Osteoblast (primary cell): ENCODE measurements around the gene TTF2. TPM values are rescaled to one million over a fixed set of nuclear protein-coding genes. Genes with fewer than 3 reads are reported as not detected.

Source experiments
- DNase-seq: peaks from one replicate; pipeline ENCODE4 v3.0.0; 2011; ENCODE audit warnings: low spot score, mixed read lengths; ENCODE audit not compliant: insufficient read length; ENCODE audit errors: missing footprints
- H2AFZ ChIP-seq: 2 replicates; pipeline ENCODE4 v1.6.0; 2011; ENCODE audit warnings: mild to moderate bottlenecking, low read length
- H3K27ac ChIP-seq: 2 replicates; pipeline ENCODE4 v1.5.1; 2011; ENCODE audit warnings: mild to moderate bottlenecking, low read depth, low read length, moderate library complexity
- H3K27me3 ChIP-seq: 2 replicates; pipeline ENCODE4 v1.6.0; 2012; ENCODE audit warnings: mild to moderate bottlenecking, control low read depth, inconsistent platforms, low read length, moderate library complexity; ENCODE audit not compliant: insufficient read depth
- H3K36me3 ChIP-seq: 2 replicates; pipeline ENCODE4 v1.5.1; 2011; ENCODE audit warnings: mild to moderate bottlenecking, low read length, control low read depth, moderate library complexity; ENCODE audit not compliant: insufficient read depth
- H3K4me1 ChIP-seq: 2 replicates; pipeline ENCODE4 v1.5.1; 2011; ENCODE audit warnings: mild to moderate bottlenecking, low read length, control low read depth, moderate library complexity; ENCODE audit not compliant: insufficient read depth
- H3K4me2 ChIP-seq: 2 replicates; pipeline ENCODE4 v1.6.0; 2011; ENCODE audit warnings: mild to moderate bottlenecking, low read length; ENCODE audit not compliant: insufficient read depth
- H3K4me3 ChIP-seq: fragments of 200-600 bp; sonication (generic); 3 replicates; pipeline ENCODE4 v1.5.1; 2012; ENCODE audit warnings: mild to moderate bottlenecking, low read length, inconsistent platforms; ENCODE audit not compliant: insufficient read depth
- H3K79me2 ChIP-seq: 2 replicates; pipeline ENCODE4 v1.6.0; 2012; ENCODE audit warnings: mild to moderate bottlenecking, low read length, control low read depth, inconsistent platforms; ENCODE audit not compliant: insufficient read depth
- H3K9me3 ChIP-seq: 2 replicates; pipeline ENCODE4 v1.5.1; 2011; ENCODE audit warnings: low read depth, low read length, control low read depth
- H4K20me1 ChIP-seq: 2 replicates; pipeline ENCODE4 v1.6.0; 2012; ENCODE audit warnings: mild to moderate bottlenecking, low read length, control low read depth; ENCODE audit not compliant: insufficient read depth
- total RNA-seq: library from RNA; depleted of rRNA; stranded (reverse); fragments of >200 nt; gene quantifications from 2 replicates; pipeline ENCODE4 v1.2.3, GENCODE V29; 2012
- TF ChIP-seq, protein P1 (sequence below): IDR thresholded peaks from 2 replicates; pipeline ENCODE4 v1.5.1; 2011; ENCODE audit warnings: mild to moderate bottlenecking, low read depth, low read length, moderate library complexity; ENCODE audit errors: extremely low read depth

Gene TTF2
- total RNA-seq, 1 donor, result 5.4 TPM

DNA sequence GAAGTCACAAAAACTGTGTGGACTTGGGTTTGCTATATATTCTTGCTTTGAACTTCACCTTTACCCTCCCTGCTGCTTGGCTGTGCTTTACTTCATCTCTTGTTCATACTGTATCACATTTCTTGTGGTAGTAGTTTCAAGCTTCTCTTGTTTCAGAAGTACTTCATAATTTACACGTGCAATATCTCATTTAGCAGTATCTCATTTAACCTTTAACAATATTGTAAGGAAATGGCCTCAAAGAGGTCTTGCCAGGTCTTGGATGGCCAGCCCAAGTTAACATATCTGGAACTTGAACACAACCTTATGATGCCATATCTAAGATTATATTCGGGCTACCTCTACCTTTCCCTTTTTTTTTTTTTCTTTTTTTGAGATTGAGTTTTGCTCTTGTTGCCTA is 63.1 kb downstream of the TTF2 start:
- TF ChIP-seq, protein P1, sequence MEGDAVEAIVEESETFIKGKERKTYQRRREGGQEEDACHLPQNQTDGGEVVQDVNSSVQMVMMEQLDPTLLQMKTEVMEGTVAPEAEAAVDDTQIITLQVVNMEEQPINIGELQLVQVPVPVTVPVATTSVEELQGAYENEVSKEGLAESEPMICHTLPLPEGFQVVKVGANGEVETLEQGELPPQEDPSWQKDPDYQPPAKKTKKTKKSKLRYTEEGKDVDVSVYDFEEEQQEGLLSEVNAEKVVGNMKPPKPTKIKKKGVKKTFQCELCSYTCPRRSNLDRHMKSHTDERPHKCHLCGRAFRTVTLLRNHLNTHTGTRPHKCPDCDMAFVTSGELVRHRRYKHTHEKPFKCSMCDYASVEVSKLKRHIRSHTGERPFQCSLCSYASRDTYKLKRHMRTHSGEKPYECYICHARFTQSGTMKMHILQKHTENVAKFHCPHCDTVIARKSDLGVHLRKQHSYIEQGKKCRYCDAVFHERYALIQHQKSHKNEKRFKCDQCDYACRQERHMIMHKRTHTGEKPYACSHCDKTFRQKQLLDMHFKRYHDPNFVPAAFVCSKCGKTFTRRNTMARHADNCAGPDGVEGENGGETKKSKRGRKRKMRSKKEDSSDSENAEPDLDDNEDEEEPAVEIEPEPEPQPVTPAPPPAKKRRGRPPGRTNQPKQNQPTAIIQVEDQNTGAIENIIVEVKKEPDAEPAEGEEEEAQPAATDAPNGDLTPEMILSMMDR, result no peak
- Histone ChIP-seq H3K27me3 (peaks cover 18% of the 10 kb centered on the region), H3K27ac (no peak overlapping the region)

DNA sequence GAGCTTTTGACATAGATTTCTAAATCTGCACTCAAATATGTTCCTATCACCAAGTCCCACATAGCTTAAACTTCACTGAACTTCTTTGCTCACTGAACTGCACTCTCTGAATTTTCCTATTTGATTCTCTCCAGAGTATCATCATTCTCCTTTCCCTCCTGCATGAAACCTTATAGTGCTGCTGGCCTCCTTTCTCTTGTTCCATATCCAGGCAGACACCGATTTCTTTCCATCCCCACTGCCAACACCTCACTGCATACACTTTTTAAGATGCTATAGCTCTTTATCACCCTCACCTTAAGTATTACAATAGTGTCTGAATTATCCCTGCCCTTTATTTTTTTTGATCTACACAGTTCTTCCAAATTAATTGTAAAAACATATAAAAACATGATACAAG is 64.5 kb downstream of the TTF2 start:
- no peak for DNase-seq
- no peak overlapping the region for H3K4me2 ChIP-seq
- no peak overlapping the region for H2AFZ ChIP-seq
- TF ChIP-seq, protein P1, result no peak
- no peaks in the 10 kb centered on the region for H4K20me1 ChIP-seq
- H3K79me2 ChIP-seq, result no peaks in the 10 kb centered on the region
- no peak overlapping the region for H3K4me3 ChIP-seq
- no peaks in the 10 kb centered on the region for H3K36me3 ChIP-seq
- H3K9me3 ChIP-seq, result no peaks in the 10 kb centered on the region
- H3K27me3 ChIP-seq, result peaks cover 18% of the 10 kb centered on the region
- no peak overlapping the region for H3K27ac ChIP-seq
- H3K4me1 ChIP-seq, result peaks cover 13% of the 10 kb centered on the region

More for the DNA sequence above, 63.1 kb downstream of the TTF2 start:
- no peak overlapping the region for H3K4me2 ChIP-seq
- H3K9me3 ChIP-seq, result no peaks in the 10 kb centered on the region
- no peaks in the 10 kb centered on the region for H4K20me1 ChIP-seq
- peaks cover 11% of the 10 kb centered on the region for H3K4me1 ChIP-seq
- H3K4me3 ChIP-seq, result no peak overlapping the region
- no peaks in the 10 kb centered on the region for H3K36me3 ChIP-seq
- DNase-seq, result no peak
- no peak overlapping the region for H2AFZ ChIP-seq
- no peaks in the 10 kb centered on the region for H3K79me2 ChIP-seq

DNA sequence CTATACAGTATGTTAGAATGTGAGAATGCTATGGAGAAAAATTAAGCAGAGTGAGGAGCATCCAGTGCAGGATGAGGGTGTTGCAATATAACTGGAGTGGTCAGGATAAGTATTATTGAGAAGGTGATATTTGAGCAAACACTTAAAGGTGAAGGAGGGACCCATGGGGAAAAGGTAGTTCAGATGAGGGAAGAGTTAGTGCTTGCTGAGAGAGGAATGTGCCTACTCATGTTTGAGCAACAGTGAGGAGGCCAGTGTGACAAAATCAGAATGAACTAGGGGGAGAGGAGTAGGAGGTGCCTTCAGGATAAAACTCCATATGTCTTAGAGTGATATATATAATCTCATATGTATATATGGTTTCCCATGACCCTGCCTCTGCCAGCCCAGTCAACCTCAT is 67.7 kb downstream of the TTF2 start:
- Histone ChIP-seq H4K20me1 (no peaks in the 10 kb centered on the region), H3K79me2 (no peaks in the 10 kb centered on the region), H3K27ac (no peak overlapping the region), H3K4me2 (no peak overlapping the region), H2AFZ (no peak overlapping the region), H3K4me1 (peaks cover 2% of the 10 kb centered on the region), H3K9me3 (no peaks in the 10 kb centered on the region), H3K4me3 (no peak overlapping the region), H3K27me3 (peaks cover 18% of the 10 kb centered on the region), H3K36me3 (no peaks in the 10 kb centered on the region)
- DNase-seq, result no peak
- TF ChIP-seq, protein P1, result no peak

DNA sequence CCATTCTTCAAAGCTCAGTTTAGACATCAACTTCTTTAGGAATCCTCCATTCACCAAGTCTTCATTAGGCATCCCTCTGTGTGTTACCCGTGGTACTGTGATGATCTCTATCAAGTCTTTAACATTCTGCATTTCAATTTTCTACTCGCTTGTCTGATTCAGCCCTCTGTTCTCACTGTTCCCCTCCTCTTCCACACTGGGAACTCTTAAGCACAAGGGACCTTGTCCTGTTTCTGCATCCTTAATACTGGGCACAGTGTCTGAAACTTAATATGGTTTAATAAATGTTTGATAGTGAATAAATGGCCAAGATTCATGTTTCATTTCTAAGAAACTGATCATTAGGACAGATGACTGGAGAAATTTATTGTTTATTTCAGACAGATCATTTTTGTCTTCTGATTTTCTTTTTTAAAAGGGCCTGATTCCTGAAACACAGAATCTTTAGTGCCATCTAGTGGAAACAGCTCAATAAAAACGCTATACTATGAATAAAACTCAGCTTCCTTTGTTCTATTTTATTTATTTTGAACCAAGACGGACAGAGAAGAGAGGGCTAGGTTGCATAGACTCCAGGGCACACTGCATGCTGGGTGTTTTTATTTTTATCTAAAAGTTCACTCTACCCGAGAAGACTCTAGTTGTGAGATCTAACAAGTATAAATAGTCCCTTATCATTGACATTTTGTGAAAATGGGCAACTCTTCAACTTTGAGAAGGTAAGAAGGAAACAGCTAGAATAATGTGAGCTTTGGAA is 68.4 kb downstream of the TTF2 start:
- Histone ChIP-seq H3K9me3 (no peaks in the 10 kb centered on the region), H3K79me2 (no peaks in the 10 kb centered on the region), H3K36me3 (no peaks in the 10 kb centered on the region), H2AFZ (peak overlapping the region; percentile 60), H3K27ac (no peak overlapping the region), H3K27me3 (peaks cover 18% of the 10 kb centered on the region), H3K4me3 (no peak overlapping the region), H4K20me1 (no peaks in the 10 kb centered on the region), H3K4me2 (peak overlapping the region; percentile 22), H3K4me1 (peaks cover 2% of the 10 kb centered on the region)
- TF ChIP-seq, protein P1, result peak; percentile 64
- peak; percentile 91 for DNase-seq
